ENCODE measurements around the gene GTF2A1L.
"Not testable (repeated sequence)": the region's sequence is repeated elsewhere in the genome, so short reads cannot be mapped to it uniquely, and the experiment has no call there.

The GTF2A1L gene
- long read RNA-seq, donor 1, result 0 reads
- long read RNA-seq, donor 2, result 0 reads
- long read RNA-seq, donor 3, result 0 reads
- long read RNA-seq, donor 4, result 0 reads
- long read RNA-seq, donor 5, result 0 reads
- long read RNA-seq, donor 6, result 0 reads
- long read RNA-seq, donor 7, result 0 reads
- long read RNA-seq, donor 8, result 0 reads

GRCh38 chr2:48617618-48618017, at the start of gene GTF2A1L:
GTF2A1L (plus strand) TSS chr2:48617856; CDS start chr2:48617875, 19 bp downstream.
- DNase-seq, result no peak

- no peak for DNase-seq
Observed at GRCh38 chr2:48568547-48568946, 49.1 kb upstream of the GTF2A1L start.

GRCh38 chr2:48569433-48569832, 48.2 kb upstream of the GTF2A1L start:
- no peak for DNase-seq

- no peak for DNase-seq
Observed at GRCh38 chr2:48572816-48573215, 44.8 kb upstream of the GTF2A1L start.

- no peak for DNase-seq
Observed at GRCh38 chr2:48574353-48575287, 43.0 kb upstream of the GTF2A1L start.

GRCh38 chr2:48578313-48578712, 39.3 kb upstream of the GTF2A1L start:
- DNase-seq, result no peak

- no peak for DNase-seq
Observed at GRCh38 chr2:48583961-48584360, 33.7 kb upstream of the GTF2A1L start.

GRCh38 chr2:48584551-48584950, 33.1 kb upstream of the GTF2A1L start:
- no peak for DNase-seq

GRCh38 chr2:48586433-48586832, 31.2 kb upstream of the GTF2A1L start:
- DNase-seq, result no peak

GRCh38 chr2:48587560-48587959, 30.1 kb upstream of the GTF2A1L start:
- no peak for DNase-seq

GRCh38 chr2:48587961-48588360, 29.7 kb upstream of the GTF2A1L start:
- DNase-seq, result no peak

- peak; percentile 25 for DNase-seq
Observed at GRCh38 chr2:48588745-48589144, 28.9 kb upstream of the GTF2A1L start.

- peak; percentile 35 for DNase-seq
Observed at GRCh38 chr2:48589170-48589767, 28.4 kb upstream of the GTF2A1L start.

GRCh38 chr2:48590017-48590416, 27.6 kb upstream of the GTF2A1L start:
- no peak for DNase-seq

GRCh38 chr2:48592067-48592466, 25.6 kb upstream of the GTF2A1L start:
- no peak for DNase-seq

GRCh38 chr2:48596751-48597150, 20.9 kb upstream of the GTF2A1L start:
- DNase-seq, result not testable (repeated sequence)

GRCh38 chr2:48597492-48597891, 20.2 kb upstream of the GTF2A1L start:
- no peak for DNase-seq

- peak; percentile 31 for DNase-seq
Observed at GRCh38 chr2:48600204-48600813, 17.3 kb upstream of the GTF2A1L start.

GRCh38 chr2:48600917-48601316, 16.7 kb upstream of the GTF2A1L start:
- DNase-seq, result no peak

GRCh38 chr2:48601349-48601748, 16.3 kb upstream of the GTF2A1L start:
- DNase-seq, result no peak

GRCh38 chr2:48605482-48606175, 12.0 kb upstream of the GTF2A1L start:
- DNase-seq, result no peak

GRCh38 chr2:48607307-48608014, 10.2 kb upstream of the GTF2A1L start:
- no peak for DNase-seq

Measured in right kidney (tissue), 9 donors.